GM12878 (cell line): Measurements from ENCODE around the gene CAMK2A. TPM values are rescaled to one million over a fixed set of nuclear protein-coding genes. Genes with fewer than 3 reads are reported as not detected.

ENCODE experiments used
- ATAC-seq: fragments of 200-7000 bp; cut with Tn5 transposase; 3 replicates; pipeline ENCODE4 v1.9.1; 2020; ENCODE audit warnings: mild to moderate bottlenecking, moderate library complexity
- BruUV-seq: library from RNA; stranded (reverse); fragments of 400-500 nt; replicated peaks from 2 replicates; lab custom pipeline; 2021; lab: Mats Ljungman, UMichigan
- CTCF ChIA-PET: fragments of 300-600 bp; sonication (Branson Sonifier 250); formaldehyde crosslinking; extraction: SDS; loops from one replicate; lab custom pipeline; 2021; ENCODE audit warnings: inconsistent platforms; lab: Yijun Ruan, JAX
- POLR2A ChIA-PET: fragments of 350-600 bp; formaldehyde crosslinking; extraction: SDS; loops from one replicate; lab custom pipeline; 2021; ENCODE audit warnings: inconsistent platforms; lab: Charles Lee
- RAD21 ChIA-PET: fragments of 300-600 bp; sonication (Branson Sonifier 250); formaldehyde crosslinking; loops from one replicate; lab custom pipeline; 2023; ENCODE audit warnings: antibody characterized with exemption; ENCODE audit not compliant: unreplicated experiment; lab: Charles Lee
- SMC1A ChIA-PET: fragments of 300-600 bp; sonication (Branson Sonifier 250); formaldehyde crosslinking; loops from one replicate; lab custom pipeline; 2023; ENCODE audit not compliant: unreplicated experiment, uncharacterized antibody; lab: Charles Lee
- DNase-seq: peaks from one replicate; pipeline ENCODE4 v3.0.0-alpha.2; 2011; ENCODE audit warnings: low read depth, low spot score
- FAIRE-seq: peaks from 3 replicates; lab custom pipeline; 2011; peaks lifted over from hg19 to GRCh38; lab: Jason Lieb, UNC
- H2AFZ ChIP-seq: 2 replicates; pipeline ENCODE4 v1.6.0; 2011; ENCODE audit warnings: low read depth, low read length, control low read depth; ENCODE audit not compliant: control insufficient read depth
- H3K27ac ChIP-seq: 2 replicates; pipeline ENCODE4 v1.5.1; 2011; ENCODE audit warnings: control low read depth; ENCODE audit not compliant: control insufficient read depth, insufficient read depth
- H3K27me3 ChIP-seq, 2 experiments: replicated peaks in 1 of 2; 2 replicates each; pipeline versions ENCODE4 v1.6.0 to v1.6.1; 2011; ENCODE audit warnings: low read length in 1 of 2; ENCODE audit not compliant: control insufficient read depth in 2 of 2, insufficient read depth in 2 of 2
- H3K36me3 ChIP-seq, 2 experiments: 2 replicates each; pipeline ENCODE4 v1.5.1; 2011; ENCODE audit warnings: low read length in 1 of 2; ENCODE audit not compliant: control insufficient read depth in 2 of 2, insufficient read depth in 2 of 2
- H3K4me1 ChIP-seq: 2 replicates; pipeline ENCODE4 v1.6.1; 2011; ENCODE audit warnings: mild to moderate bottlenecking, low read length, moderate library complexity, mixed read lengths; ENCODE audit not compliant: control insufficient read depth, insufficient read depth
- H3K4me2 ChIP-seq: 2 replicates; pipeline ENCODE4 v1.6.0; 2011; ENCODE audit warnings: control low read depth; ENCODE audit not compliant: control insufficient read depth, insufficient read depth
- H3K4me3 ChIP-seq: fragments of 200-600 bp; sonication (generic); 2 replicates; pipeline ENCODE4 v1.5.1; 2016
- H3K79me2 ChIP-seq: 2 replicates; pipeline ENCODE4 v1.6.0; 2011; ENCODE audit warnings: low read length; ENCODE audit not compliant: control insufficient read depth, insufficient read depth
- H3K9ac ChIP-seq: 2 replicates; pipeline ENCODE4 v1.8.0; 2011; ENCODE audit warnings: low read length, control low read depth, mixed read lengths; ENCODE audit not compliant: control insufficient read depth, insufficient read depth
- H3K9me3 ChIP-seq: replicated peaks from 3 replicates; pipeline ENCODE4 v1.5.1; 2011; ENCODE audit warnings: mild to moderate bottlenecking, low read length; ENCODE audit not compliant: control insufficient read depth, insufficient read depth
- H4K20me1 ChIP-seq: 2 replicates; pipeline ENCODE4 v1.6.0; 2011; ENCODE audit not compliant: control insufficient read depth, insufficient read depth
- ATF2 ChIP-seq: IDR thresholded peaks from 2 replicates; pipeline ENCODE4 v1.6.1; 2012; ENCODE audit warnings: low read length, inconsistent platforms
- BCL3 ChIP-seq: IDR thresholded peaks from 2 replicates; pipeline ENCODE4 v1.6.1; 2011; ENCODE audit warnings: borderline replicate concordance, low read depth, mild to moderate bottlenecking, moderate library complexity, low read length; ENCODE audit not compliant: insufficient read depth, poor library complexity, severe bottlenecking
- CEBPZ ChIP-seq: fragments of 150-350 bp; IDR thresholded peaks from 2 replicates; pipeline ENCODE4 v1.6.1; 2016; ENCODE audit warnings: low read depth, low read length
- EP300 ChIP-seq, 2 experiments: fragments of 150-350 bp in 1 of 2; IDR thresholded peaks; 2 replicates each; pipeline ENCODE4 v1.6.1; 2011 to 2012; ENCODE audit warnings: low read depth in 2 of 2, low read length in 2 of 2, borderline replicate concordance in 1 of 2, improper control_type of control experiment in 1 of 2, inconsistent platforms in 1 of 2; ENCODE audit not compliant: control insufficient read depth in 1 of 2
- MEF2A ChIP-seq: IDR thresholded peaks from 2 replicates; pipeline ENCODE4 v1.6.1; 2011; ENCODE audit warnings: low read depth, mild to moderate bottlenecking, low read length, moderate library complexity; ENCODE audit not compliant: insufficient read depth
- SREBF1 ChIP-seq: IDR thresholded peaks from 2 replicates; pipeline ENCODE4 v1.6.1; 2012; ENCODE audit warnings: mild to moderate bottlenecking, low read length
- YY1 ChIP-seq: IDR thresholded peaks from 2 replicates; pipeline ENCODE4 v1.6.1; 2011; ENCODE audit warnings: low read depth, mild to moderate bottlenecking, low read length
- WGBS: methylation state at CpG from one replicate; pipeline ENCODE4 v1.1.6; 2016; ENCODE audit warnings: low lambda C conversion rate; ENCODE audit not compliant: insufficient replicate concordance, insufficient coverage; ENCODE audit errors: missing lambda C conversion rate; 5-methylcytosine and 5-hydroxymethylcytosine counted together
- in situ Hi-C: fragments of 300-500 bp; cut with MboI; formaldehyde crosslinking; loops from 9 replicates; pipeline ENCODE4 v1.14.3; 2018; ENCODE audit warnings: mixed read lengths
- intact Hi-C: fragments of 100-400 bp; cut with micrococcal nuclease; formaldehyde crosslinking; loops from one replicate; pipeline ENCODE4 v1.14.2; 2022; ENCODE audit not compliant: unreplicated experiment
- polyA plus RNA-seq, 11 experiments: library from polyadenylated mRNA; depleted of rRNA in 4 of 11; unstranded in 6 of 11; stranded (reverse) in 5 of 11; fragments of >200 nt; fragmentation: Nextera tagmentation in 4 of 11; fragmentation: Illumina TruSeq in 1 of 11; extraction: Ambion mirVana in 4 of 11; extraction: Trizol in 1 of 11; gene quantifications; 1 replicate in 1 of 11; 2 replicates in 10 of 11; pipeline versions ENCODE4 v1.2.1 to v1.2.3, GENCODE V29; 2011 to 2016; ENCODE audit warnings: inconsistent platforms in 2 of 11, missing spikeins in 2 of 11, low read depth in 1 of 11
- total RNA-seq, 4 experiments: library from RNA; depleted of rRNA in 3 of 4; stranded (reverse); fragments of >200 nt in 3 of 4; fragmentation: Illumina TruSeq in 1 of 4; extraction: Trizol in 1 of 4; gene quantifications; 2 replicates each; pipeline versions ENCODE4 v1.2.1 to v1.2.3, GENCODE V29; 2013 to 2021

CAMK2A gene
- total and polyA plus RNA-seq, 10 of the 15 experiments (the other 5 are each of a cell fraction or from before 2014, with no cell fraction given), result 0.11 TPM; not detected in 9

- TF ChIP-seq BCL3, result no peak
Measured at GRCh38 chr5:150206098-150206778, 83.3 kb downstream of the CAMK2A start (continued).

- ChIA-PET SMC1A (no interaction called here), POLR2A (no interaction called here), CTCF (interaction anchor here (1.5 kb wide), 1 partner anchor 14 kb away, joined by 4 read pairs; no protein-coding TSS in a partner anchor), RAD21 (interaction anchor here (0.9 kb wide), 1 partner anchor 29 kb away, joined by 3 read pairs; no protein-coding TSS in a partner anchor)
- in situ Hi-C loops, result no loop called here
- H3K27ac ChIP-seq, result no peak overlapping the region
- H3K9me3 ChIP-seq, result no peaks in the 10 kb centered on the region
- H3K4me2 ChIP-seq, result no peak overlapping the region
- H3K79me2 ChIP-seq, result no peaks in the 10 kb centered on the region
- H3K4me3 ChIP-seq, result no peak overlapping the region
- H4K20me1 ChIP-seq, result no peaks in the 10 kb centered on the region
- no peaks in the 10 kb centered on the region for H3K4me1 ChIP-seq
- no peaks in the 10 kb centered on the region for H3K36me3 ChIP-seq
- no peak overlapping the region for H3K9ac ChIP-seq
- no peak overlapping the region for H2AFZ ChIP-seq
- 33% methylated on average over 13 of the region's 13 CpGs for WGBS
- FAIRE-seq (no peak), DNase-seq (no peak), ATAC-seq (no peak)
- no TSS peak for BruUV-seq
- TF ChIP-seq YY1, result no peak
- TF ChIP-seq SREBF1, result no peak
- TF ChIP-seq EP300 (IDR thresholded peaks at IDR 0.05; ENCODE audit: borderline replicate concordance in 1 of 2, control insufficient read depth in 1 of 2, low read depth in 2 of 2, low read length in 2 of 2), result no peak
- TF ChIP-seq MEF2A, result no peak
- TF ChIP-seq CEBPZ, result no peak
- TF ChIP-seq ATF2, result no peak
- H3K27me3 ChIP-seq, result peaks cover 0 to 8% of the 10 kb centered on the region in 2 experiments; a peak in 3 of 4 replicates
- intact Hi-C loops, result no loop called here
Measured at GRCh38 chr5:150204590-150204960, 85.0 kb downstream of the CAMK2A start.
